Measurements from ENCODE around the gene NPAS1. TPM values are rescaled to one million over a fixed set of nuclear protein-coding genes. Genes with fewer than 3 reads are reported as not detected.

Gene NPAS1
- total and polyA plus RNA-seq, 9 donors: 0.15 to 0.57 (median 0.31) TPM; not detected in 4

GRCh38 chr19:47069795-47070194 lies 50.2 kb downstream of the NPAS1 start:
- H3K27ac ChIP-seq: no peak overlapping the region
- DNase-seq: no peak
- intact Hi-C loops (cut with DNase I): no loop called here
- H3K9me3 ChIP-seq: no peaks in the 10 kb centered on the region
- no peaks in the 10 kb centered on the region for H3K4me1 ChIP-seq (ENCODE audit: insufficient read depth)
- H3K36me3 ChIP-seq: no peaks in the 10 kb centered on the region
- H3K4me3 ChIP-seq: no peak overlapping the region
- TF ChIP-seq, protein P1, sequence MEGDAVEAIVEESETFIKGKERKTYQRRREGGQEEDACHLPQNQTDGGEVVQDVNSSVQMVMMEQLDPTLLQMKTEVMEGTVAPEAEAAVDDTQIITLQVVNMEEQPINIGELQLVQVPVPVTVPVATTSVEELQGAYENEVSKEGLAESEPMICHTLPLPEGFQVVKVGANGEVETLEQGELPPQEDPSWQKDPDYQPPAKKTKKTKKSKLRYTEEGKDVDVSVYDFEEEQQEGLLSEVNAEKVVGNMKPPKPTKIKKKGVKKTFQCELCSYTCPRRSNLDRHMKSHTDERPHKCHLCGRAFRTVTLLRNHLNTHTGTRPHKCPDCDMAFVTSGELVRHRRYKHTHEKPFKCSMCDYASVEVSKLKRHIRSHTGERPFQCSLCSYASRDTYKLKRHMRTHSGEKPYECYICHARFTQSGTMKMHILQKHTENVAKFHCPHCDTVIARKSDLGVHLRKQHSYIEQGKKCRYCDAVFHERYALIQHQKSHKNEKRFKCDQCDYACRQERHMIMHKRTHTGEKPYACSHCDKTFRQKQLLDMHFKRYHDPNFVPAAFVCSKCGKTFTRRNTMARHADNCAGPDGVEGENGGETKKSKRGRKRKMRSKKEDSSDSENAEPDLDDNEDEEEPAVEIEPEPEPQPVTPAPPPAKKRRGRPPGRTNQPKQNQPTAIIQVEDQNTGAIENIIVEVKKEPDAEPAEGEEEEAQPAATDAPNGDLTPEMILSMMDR (IDR thresholded peaks at IDR 0.05): no peak
- TF ChIP-seq POLR2A (IDR thresholded peaks at IDR 0.05) (no peak), EP300 (IDR thresholded peaks at IDR 0.05) (no peak)
- no peaks in the 10 kb centered on the region for H3K27me3 ChIP-seq
- WGBS, 3 donors: 74 to 83% (median 78%) methylated on average over 15 of the region's 15 CpGs

DNA sequence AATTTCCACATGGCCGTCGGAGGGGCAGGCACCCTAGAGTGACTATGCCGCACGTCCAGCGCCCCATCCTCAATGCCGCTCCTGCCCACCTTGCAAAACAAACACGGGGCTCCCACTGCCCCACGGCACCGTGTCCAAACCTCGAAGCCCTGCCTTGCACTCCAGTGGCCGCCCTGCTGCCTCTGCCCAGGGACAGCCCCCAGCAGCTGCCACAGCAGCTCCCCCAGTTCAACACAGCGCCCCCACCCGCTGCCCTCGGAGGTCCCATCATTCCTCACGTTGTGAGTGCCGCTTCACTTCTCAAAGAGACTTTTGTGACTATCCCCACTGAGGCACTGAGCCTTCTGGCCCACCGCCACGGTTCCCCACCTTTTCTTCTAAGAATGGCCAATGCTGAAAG lies 51.1 kb downstream of the NPAS1 start:
- no peaks in the 10 kb centered on the region for H3K27me3 ChIP-seq
- no peak overlapping the region for H3K4me3 ChIP-seq
- WGBS, 3 donors: 88 to 90% (median 89%) methylated on average over 18 of the region's 18 CpGs
- TF ChIP-seq POLR2A (IDR thresholded peaks at IDR 0.05) (no peak), EP300 (IDR thresholded peaks at IDR 0.05) (no peak)
- TF ChIP-seq, protein P1 (IDR thresholded peaks at IDR 0.05): no peak
- H3K27ac ChIP-seq: no peak overlapping the region
- H3K36me3 ChIP-seq: no peaks in the 10 kb centered on the region
- no peak for DNase-seq
- intact Hi-C loops (cut with DNase I): no loop called here
- no peaks in the 10 kb centered on the region for H3K4me1 ChIP-seq (ENCODE audit: insufficient read depth)
- H3K9me3 ChIP-seq: no peaks in the 10 kb centered on the region

DNA sequence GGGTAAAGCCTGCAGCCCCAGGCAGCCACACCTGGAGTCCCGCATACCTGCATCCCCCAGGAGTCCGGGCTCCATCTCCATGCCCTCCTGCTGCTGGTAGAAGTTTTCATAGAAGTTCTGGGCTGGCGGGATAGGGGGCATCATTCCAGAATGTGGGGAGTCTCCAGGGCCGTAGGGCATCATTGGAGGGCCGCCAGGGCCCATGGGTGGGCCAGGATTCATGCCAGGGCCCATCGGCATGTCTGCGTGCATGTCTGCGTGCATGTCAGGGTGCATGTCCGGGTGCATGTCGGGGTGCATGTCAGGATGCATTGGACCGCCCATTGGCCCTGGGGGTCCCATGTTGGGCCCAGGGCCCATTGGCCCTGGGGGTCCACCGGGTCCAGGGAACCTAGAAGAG lies 52.1 kb downstream of the NPAS1 start:
- intact Hi-C loops (cut with DNase I): no loop called here
- H3K36me3 ChIP-seq: no peaks in the 10 kb centered on the region
- H3K4me1 ChIP-seq (ENCODE audit: insufficient read depth): no peaks in the 10 kb centered on the region
- H3K27ac ChIP-seq: no peak overlapping the region
- no peaks in the 10 kb centered on the region for H3K9me3 ChIP-seq
- 79 to 88% (median 86%) methylated on average over 10 to 12 of the region's 12 CpGs for WGBS, 3 donors
- TF ChIP-seq EP300 (IDR thresholded peaks at IDR 0.05): no peak
- TF ChIP-seq, protein P1 (IDR thresholded peaks at IDR 0.05): no peak
- TF ChIP-seq POLR2A (IDR thresholded peaks at IDR 0.05): no peak
- H3K4me3 ChIP-seq: no peak overlapping the region
- DNase-seq: no peak
- H3K27me3 ChIP-seq: no peaks in the 10 kb centered on the region

DNA sequence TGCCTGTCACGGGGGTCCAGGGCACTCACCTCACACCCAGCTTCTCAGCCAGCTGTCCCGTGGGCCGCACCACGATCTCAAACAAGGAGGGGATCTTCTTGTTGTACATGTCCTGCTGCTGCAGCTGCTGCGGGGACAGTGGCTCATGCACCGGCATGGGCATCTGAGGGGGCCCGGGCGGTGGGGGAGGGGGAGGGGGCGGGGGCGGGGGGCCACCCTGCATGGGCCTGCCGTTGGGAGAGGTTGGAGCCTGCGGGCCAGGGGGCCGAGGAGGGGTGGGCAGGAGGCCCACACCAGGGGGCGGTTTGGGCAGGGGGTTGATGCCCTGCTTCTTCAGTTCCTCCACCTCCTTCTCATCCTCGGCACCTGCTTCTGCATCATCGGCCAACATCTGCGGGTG lies 52.7 kb downstream of the NPAS1 start:
- TF ChIP-seq, protein P1 (IDR thresholded peaks at IDR 0.05): no peak
- TF ChIP-seq EP300 (IDR thresholded peaks at IDR 0.05) (no peak), POLR2A (IDR thresholded peaks at IDR 0.05) (no peak)
- intact Hi-C loops (cut with DNase I): no loop called here
- DNase-seq: no peak
- 78 to 86% (median 82%) methylated on average over 15 to 17 of the region's 17 CpGs for WGBS, 3 donors
- Histone ChIP-seq H3K27ac (no peak overlapping the region), H3K27me3 (no peaks in the 10 kb centered on the region), H3K36me3 (no peaks in the 10 kb centered on the region), H3K9me3 (no peaks in the 10 kb centered on the region), H3K4me1 (ENCODE audit: insufficient read depth) (no peaks in the 10 kb centered on the region), H3K4me3 (no peak overlapping the region)

Measured in ovary (tissue), 9 donors.